Effector CD8-positive, alpha-beta T cell (primary cell): ENCODE results near the gene RAE1.

Experiments used
- DNase-seq: peaks from one replicate; lab custom pipeline; 2025; lab: John Stamatoyannopoulos, UW

RAE1 gene

GRCh38 chr20:57400231-57400701 lies 49.2 kb downstream of the RAE1 start:
- no peak for DNase-seq

GRCh38 chr20:57400821-57401564 lies 49.9 kb downstream of the RAE1 start:
- no peak for DNase-seq

- no peak for DNase-seq
These were observed 50.5 kb downstream of the RAE1 start for GRCh38 chr20:57401565-57401918.

GRCh38 chr20:57402206-57403125 lies 51.4 kb downstream of the RAE1 start:
- DNase-seq, result no peak

DNA sequence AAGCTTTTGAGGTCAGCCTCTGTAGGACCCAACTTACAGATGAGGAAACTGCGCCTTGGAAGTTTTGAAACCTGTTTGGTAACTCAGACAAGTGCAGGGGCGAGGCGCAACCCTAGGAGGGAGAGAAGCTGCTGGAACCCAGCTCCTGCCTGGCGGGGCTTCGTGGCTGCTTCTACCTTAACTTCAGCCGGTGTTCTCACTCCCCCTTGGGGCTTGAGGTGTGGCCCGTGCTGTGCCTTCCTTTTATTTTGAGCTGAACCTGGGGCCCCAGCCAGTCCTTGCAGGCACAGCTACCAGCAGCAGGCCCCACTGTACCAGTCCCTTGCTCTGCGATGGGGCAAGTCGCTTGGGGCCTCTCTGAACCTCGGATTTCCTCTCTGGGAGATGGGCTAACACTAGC lies 52.2 kb downstream of the RAE1 start:
- DNase-seq, result no peak

- no peak for DNase-seq
These were observed 53.0 kb downstream of the RAE1 start for GRCh38 chr20:57404006-57404405.

GRCh38 chr20:57404419-57405072 lies 53.5 kb downstream of the RAE1 start:
- no peak for DNase-seq

- DNase-seq, result no peak
These were observed 54.4 kb downstream of the RAE1 start for GRCh38 chr20:57405236-57406016.

DNA sequence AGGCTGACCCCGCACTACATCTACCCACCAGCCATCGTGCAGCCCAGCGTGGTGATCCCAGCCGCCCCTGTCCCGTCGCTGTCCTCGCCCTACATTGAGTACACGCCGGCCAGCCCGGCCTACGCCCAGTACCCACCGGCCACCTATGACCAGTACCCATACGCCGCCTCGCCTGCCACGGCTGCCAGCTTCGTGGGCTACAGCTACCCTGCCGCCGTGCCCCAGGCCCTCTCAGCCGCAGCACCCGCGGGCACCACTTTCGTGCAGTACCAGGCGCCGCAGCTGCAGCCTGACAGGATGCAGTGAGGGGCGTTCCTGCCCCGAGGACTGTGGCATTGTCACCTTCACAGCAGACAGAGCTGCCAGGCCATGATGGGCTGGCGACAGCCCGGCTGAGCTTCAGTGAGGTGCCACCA lies 56.5 kb downstream of the RAE1 start:
- DNase-seq, result no peak

DNA sequence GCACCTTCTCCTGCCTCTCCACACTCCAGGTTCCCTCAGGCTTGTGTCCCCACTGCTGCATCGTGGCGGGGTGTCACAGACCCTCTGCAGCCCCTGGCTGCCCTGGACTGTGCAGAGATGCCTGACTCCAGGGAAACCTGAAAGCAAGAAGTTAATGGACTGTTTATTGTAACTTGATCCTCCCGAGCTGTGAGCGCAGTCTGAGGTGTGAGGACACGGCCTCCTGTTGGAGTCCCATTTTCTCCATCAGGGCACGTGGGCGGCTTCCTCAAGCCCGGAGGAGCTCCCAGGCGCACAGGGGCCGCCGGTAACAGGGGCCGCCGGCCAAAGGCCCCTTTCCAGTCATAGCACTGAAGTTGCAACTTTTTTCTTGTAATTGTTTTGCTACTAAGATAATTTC lies 57.1 kb downstream of the RAE1 start:
- no peak for DNase-seq

- DNase-seq, result no peak
These were observed 57.6 kb downstream of the RAE1 start for GRCh38 chr20:57408536-57409233.

- no peak for DNase-seq
These were observed 58.2 kb downstream of the RAE1 start for GRCh38 chr20:57409316-57409671.

GRCh38 chr20:57409672-57410397 lies 58.8 kb downstream of the RAE1 start:
- DNase-seq, result no peak

GRCh38 chr20:57410398-57410920 lies 59.4 kb downstream of the RAE1 start:
- no peak for DNase-seq

- no peak for DNase-seq
These were observed 59.9 kb downstream of the RAE1 start for GRCh38 chr20:57410924-57411323.

DNA sequence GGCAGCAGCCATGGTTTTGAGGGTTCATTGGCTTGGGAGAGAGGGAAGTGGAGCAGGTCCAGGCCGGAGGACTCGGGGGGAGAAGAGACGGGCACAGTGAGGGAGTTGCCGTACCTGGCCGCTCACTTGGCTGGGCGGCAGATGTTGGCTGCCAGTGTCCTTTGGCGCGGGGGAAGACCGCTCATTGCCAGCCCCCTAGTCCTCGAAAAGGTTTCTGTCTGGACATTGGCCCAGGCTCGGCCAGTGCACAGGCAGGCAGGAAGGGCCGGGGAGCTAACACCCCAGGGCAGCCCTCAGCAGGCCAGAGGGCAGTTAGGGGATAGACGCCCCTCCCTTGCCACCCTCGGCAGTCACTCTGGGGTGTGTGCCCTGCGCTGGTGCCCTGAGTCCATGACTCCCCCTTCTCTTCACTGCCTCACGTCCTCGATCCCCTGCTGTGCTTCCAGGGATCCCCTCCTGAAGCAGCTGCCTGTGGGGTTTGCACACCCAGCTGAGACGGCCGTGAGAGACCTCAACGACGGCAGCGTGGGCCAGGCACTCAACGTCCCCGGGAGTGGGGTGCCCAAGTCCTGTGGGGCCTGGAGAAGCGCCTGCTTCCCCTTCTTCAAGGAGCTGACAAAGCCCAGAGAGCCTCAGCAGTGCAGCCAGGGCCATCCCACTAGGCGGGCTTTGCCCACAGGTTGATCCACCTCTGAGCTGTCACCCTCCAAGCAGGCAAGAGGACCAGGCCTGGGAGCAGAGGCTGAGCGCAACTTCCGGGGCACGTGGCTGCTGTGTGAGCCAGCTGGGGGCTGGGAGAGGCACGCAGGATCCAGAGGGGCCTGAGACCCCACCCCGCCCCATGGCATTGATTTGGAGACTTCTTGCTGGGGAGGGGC lies 60.6 kb downstream of the RAE1 start:
- DNase-seq, result no peak

GRCh38 chr20:57412347-57413029 lies 61.4 kb downstream of the RAE1 start:
- no peak for DNase-seq

- DNase-seq, result no peak
These were observed 62.9 kb downstream of the RAE1 start for GRCh38 chr20:57413986-57414385.
